ENCODE measurements around the gene CASZ1.

CASZ1 gene

DNA sequence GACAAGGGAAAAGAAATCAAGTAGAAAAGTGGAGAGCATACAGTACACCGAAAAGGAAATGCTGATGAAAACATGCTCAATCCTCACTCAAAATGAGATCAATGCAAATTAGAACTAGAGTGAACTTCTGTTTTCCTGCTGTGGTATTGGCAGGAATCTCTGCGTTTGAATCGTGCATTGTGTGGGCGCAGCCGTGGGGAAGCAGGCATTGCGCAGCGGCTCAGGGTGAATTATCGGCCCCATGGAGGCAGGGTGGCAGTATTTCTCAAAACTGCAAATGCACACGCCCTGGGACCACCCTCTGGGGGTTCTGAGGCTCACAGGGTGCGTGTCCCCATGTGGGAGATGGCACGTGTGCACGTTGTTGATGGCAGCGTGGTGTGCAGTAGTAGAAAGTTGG lies 181.1 kb downstream of the CASZ1 start:
- TF ChIP-seq CREB1 (IDR thresholded peaks at IDR 0.05; ENCODE audit: low read depth) (no peak), EP300 (IDR thresholded peaks at IDR 0.05; ENCODE audit: borderline replicate concordance) (no peak), TAF1 (IDR thresholded peaks at IDR 0.05; ENCODE audit: low read depth) (no peak), YY1 (IDR thresholded peaks at IDR 0.05; ENCODE audit: low read depth) (no peak), EGR1 (IDR thresholded peaks at IDR 0.05) (no peak)

DNA sequence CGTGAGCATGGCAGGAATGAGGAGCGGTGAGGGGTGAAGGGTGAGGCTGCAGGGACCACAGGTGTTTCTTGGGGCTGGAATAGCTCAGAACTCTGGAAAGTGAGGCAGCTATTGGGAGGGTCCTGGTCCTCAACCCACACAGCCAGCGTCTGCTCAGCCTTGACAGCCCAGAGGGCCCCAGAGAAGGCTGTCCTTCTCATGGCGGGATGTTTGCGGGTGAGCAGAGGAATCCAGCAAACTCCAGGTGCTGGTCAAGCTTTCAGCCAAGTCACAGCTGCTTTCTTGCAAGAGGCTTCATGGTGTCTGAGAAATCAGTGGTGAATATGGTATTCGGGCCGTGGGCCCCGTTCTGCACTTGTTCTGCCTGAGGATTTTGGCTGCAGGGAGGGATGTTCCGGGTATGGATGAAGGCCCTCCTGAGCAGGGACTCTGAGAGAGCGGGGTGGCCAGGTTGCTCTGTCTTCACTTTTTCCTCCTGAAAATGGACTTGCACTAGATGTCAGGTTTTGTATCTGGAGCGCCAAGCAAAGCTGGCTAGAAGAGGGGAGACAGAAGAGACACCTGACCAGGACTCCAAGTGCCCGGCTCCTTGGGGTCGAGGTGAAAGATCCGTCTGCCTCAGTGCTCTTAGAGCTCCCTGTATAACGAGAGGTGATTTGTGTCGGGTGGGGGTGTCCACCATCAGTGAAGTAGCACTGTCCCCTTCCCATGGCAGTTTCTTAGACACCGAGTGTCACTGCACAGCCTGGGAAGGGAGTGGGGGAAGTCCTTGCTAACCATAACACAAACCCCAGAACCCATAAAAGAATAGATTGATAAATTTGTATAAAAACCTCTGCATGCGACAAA lies 181.8 kb downstream of the CASZ1 start:
- TF ChIP-seq, protein P1, sequence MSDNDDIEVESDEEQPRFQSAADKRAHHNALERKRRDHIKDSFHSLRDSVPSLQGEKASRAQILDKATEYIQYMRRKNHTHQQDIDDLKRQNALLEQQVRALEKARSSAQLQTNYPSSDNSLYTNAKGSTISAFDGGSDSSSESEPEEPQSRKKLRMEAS (IDR thresholded peaks at IDR 0.05): no peak
- TF ChIP-seq, protein P2, sequence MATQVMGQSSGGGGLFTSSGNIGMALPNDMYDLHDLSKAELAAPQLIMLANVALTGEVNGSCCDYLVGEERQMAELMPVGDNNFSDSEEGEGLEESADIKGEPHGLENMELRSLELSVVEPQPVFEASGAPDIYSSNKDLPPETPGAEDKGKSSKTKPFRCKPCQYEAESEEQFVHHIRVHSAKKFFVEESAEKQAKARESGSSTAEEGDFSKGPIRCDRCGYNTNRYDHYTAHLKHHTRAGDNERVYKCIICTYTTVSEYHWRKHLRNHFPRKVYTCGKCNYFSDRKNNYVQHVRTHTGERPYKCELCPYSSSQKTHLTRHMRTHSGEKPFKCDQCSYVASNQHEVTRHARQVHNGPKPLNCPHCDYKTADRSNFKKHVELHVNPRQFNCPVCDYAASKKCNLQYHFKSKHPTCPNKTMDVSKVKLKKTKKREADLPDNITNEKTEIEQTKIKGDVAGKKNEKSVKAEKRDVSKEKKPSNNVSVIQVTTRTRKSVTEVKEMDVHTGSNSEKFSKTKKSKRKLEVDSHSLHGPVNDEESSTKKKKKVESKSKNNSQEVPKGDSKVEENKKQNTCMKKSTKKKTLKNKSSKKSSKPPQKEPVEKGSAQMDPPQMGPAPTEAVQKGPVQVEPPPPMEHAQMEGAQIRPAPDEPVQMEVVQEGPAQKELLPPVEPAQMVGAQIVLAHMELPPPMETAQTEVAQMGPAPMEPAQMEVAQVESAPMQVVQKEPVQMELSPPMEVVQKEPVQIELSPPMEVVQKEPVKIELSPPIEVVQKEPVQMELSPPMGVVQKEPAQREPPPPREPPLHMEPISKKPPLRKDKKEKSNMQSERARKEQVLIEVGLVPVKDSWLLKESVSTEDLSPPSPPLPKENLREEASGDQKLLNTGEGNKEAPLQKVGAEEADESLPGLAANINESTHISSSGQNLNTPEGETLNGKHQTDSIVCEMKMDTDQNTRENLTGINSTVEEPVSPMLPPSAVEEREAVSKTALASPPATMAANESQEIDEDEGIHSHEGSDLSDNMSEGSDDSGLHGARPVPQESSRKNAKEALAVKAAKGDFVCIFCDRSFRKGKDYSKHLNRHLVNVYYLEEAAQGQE (IDR thresholded peaks at IDR 0.05; ENCODE audit: low read depth): no peak
- TF ChIP-seq USF1 (IDR thresholded peaks at IDR 0.05): no peak
- TF ChIP-seq TAF1 (IDR thresholded peaks at IDR 0.05; ENCODE audit: low read depth): no peak
- TF ChIP-seq YY1 (IDR thresholded peaks at IDR 0.05; ENCODE audit: low read depth): no peak
- no peak for TF ChIP-seq EP300 (IDR thresholded peaks at IDR 0.05; ENCODE audit: borderline replicate concordance)
- TF ChIP-seq FOXM1 (IDR thresholded peaks at IDR 0.05; ENCODE audit: borderline replicate concordance, low read depth): no peak
- TF ChIP-seq ZBTB7A (IDR thresholded peaks at IDR 0.05; ENCODE audit: low read depth): no peak
- TF ChIP-seq EGR1 (IDR thresholded peaks at IDR 0.05): no peak
- no peak for TF ChIP-seq CEBPB (IDR thresholded peaks at IDR 0.05)
- no peak for TF ChIP-seq TEAD4 (IDR thresholded peaks at IDR 0.05)
- TF ChIP-seq CREB1 (IDR thresholded peaks at IDR 0.05; ENCODE audit: low read depth): no peak
- TF ChIP-seq NFIC (IDR thresholded peaks at IDR 0.05): no peak
- no peak for TF ChIP-seq TCF12 (IDR thresholded peaks at IDR 0.05; ENCODE audit: low read depth)
- no peak for TF ChIP-seq RAD21 (IDR thresholded peaks at IDR 0.05; ENCODE audit: low read depth)

DNA sequence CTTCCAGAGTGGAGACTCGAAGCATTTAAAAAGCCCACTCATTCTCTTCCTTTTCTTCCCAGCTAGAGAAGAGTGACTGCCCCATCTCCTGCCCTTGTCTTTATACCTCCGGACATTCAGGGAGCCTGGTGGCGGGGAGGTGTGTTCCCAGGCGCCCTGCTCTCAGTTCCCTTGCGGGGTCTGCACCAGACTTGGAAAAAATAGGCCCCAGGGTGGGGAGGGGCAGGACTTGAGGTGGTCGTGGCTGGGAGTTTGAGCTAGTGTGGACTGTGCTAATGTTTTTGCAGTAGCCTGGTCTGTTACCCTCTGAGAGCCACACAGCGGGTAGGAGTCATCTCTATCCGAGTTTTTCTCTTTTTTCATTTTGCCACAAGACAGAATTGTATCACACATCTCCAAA lies 182.6 kb downstream of the CASZ1 start:
- TF ChIP-seq RAD21 (IDR thresholded peaks at IDR 0.05; ENCODE audit: low read depth): no peak
- no peak for TF ChIP-seq NFIC (IDR thresholded peaks at IDR 0.05)
- no peak for TF ChIP-seq EP300 (IDR thresholded peaks at IDR 0.05; ENCODE audit: borderline replicate concordance)
- TF ChIP-seq, protein P2 (IDR thresholded peaks at IDR 0.05; ENCODE audit: low read depth): no peak
- TF ChIP-seq TCF12 (IDR thresholded peaks at IDR 0.05; ENCODE audit: low read depth): no peak
- no peak for TF ChIP-seq YY1 (IDR thresholded peaks at IDR 0.05; ENCODE audit: low read depth)
- no peak for TF ChIP-seq EGR1 (IDR thresholded peaks at IDR 0.05)
- TF ChIP-seq, protein P1 (IDR thresholded peaks at IDR 0.05): no peak
- no peak for TF ChIP-seq CREB1 (IDR thresholded peaks at IDR 0.05; ENCODE audit: low read depth)
- TF ChIP-seq CEBPB (IDR thresholded peaks at IDR 0.05): no peak
- TF ChIP-seq FOXM1 (IDR thresholded peaks at IDR 0.05; ENCODE audit: borderline replicate concordance, low read depth): no peak
- no peak for TF ChIP-seq ZBTB7A (IDR thresholded peaks at IDR 0.05; ENCODE audit: low read depth)
- TF ChIP-seq TEAD4 (IDR thresholded peaks at IDR 0.05): no peak
- no peak for TF ChIP-seq USF1 (IDR thresholded peaks at IDR 0.05)
- no peak for TF ChIP-seq TAF1 (IDR thresholded peaks at IDR 0.05; ENCODE audit: low read depth)

DNA sequence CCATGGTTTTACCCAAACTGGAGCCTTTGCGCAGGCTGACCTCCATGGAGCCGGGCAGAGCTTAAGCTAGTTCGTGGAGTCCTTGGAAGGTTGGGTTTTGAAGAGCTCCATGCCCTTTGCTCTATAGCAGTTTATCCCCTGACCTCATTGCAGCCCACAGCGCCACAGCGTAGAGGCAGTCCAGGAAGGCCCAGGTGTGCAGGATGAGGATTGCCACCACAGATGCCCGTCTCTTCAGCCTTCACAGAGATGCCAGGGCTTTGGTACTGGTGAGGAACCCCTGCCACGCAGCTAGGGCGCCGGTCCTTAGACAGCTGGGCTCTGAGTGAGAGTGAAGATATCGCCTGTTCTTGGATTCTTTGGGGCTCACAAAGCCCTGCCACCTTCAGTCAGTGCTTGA lies 183.1 kb downstream of the CASZ1 start:
- no peak for TF ChIP-seq TAF1 (IDR thresholded peaks at IDR 0.05; ENCODE audit: low read depth)
- TF ChIP-seq, protein P1 (IDR thresholded peaks at IDR 0.05): no peak

GRCh38 chr1:10612436-10613160 lies 183.8 kb downstream of the CASZ1 start:
- no peak for TF ChIP-seq TEAD4 (IDR thresholded peaks at IDR 0.05)
- no peak for TF ChIP-seq EP300 (IDR thresholded peaks at IDR 0.05; ENCODE audit: borderline replicate concordance)
- TF ChIP-seq ZBTB7A (IDR thresholded peaks at IDR 0.05; ENCODE audit: low read depth): no peak
- TF ChIP-seq FOXM1 (IDR thresholded peaks at IDR 0.05; ENCODE audit: borderline replicate concordance, low read depth): no peak

Data from Ishikawa (cell line).